K562 (cell line): Measurements from ENCODE around the gene ERC2. TPM values are rescaled to one million over a fixed set of nuclear protein-coding genes. Genes with fewer than 3 reads are reported as not detected.

Experiments
- ATAC-seq: fragments of 200-7000 bp; cut with Tn5 transposase; 3 replicates; pipeline ENCODE4 v1.9.1; 2020; ENCODE audit warnings: moderate library complexity
- BruUV-seq: library from RNA; stranded (reverse); fragments of 400-500 nt; replicated peaks from 2 replicates; lab custom pipeline; 2021; lab: Mats Ljungman, UMichigan
- CTCF ChIA-PET: fragments of 300-600 bp; formaldehyde crosslinking; extraction: SDS; loops from one replicate; lab custom pipeline; 2021; ENCODE audit warnings: low intra/inter-chr PET ratio; lab: Yijun Ruan, JAX
- POLR2A ChIA-PET: fragments of 300-600, 350-650 bp; sonication (Branson Sonifier 250); formaldehyde crosslinking; extraction: SDS; loops from one replicate; lab custom pipeline; 2021; ENCODE audit warnings: antibody characterized with exemption, inconsistent platforms; lab: Yijun Ruan, JAX
- DNase-seq, 4 experiments: peaks; one replicate each; pipeline versions ENCODE4 v3.0.0 to v3.0.0-alpha.2; 2011 to 2018; ENCODE audit warnings: low spot score in 3 of 4, mixed read lengths in 3 of 4; ENCODE audit errors: extremely low read depth in 1 of 4
- FAIRE-seq: peaks from 2 replicates; lab custom pipeline; 2011; peaks lifted over from hg19 to GRCh38; lab: Jason Lieb, UNC
- H2AFZ ChIP-seq: 2 replicates; pipeline ENCODE4 v1.6.0; 2011; ENCODE audit warnings: low read depth, low read length, control low read depth, inconsistent platforms
- H3K27ac ChIP-seq: fragments of 200-600 bp; 3 replicates; pipeline ENCODE4 v1.8.0; 2011; ENCODE audit warnings: low read depth, mild to moderate bottlenecking, control low read depth, inconsistent platforms, low read length, moderate library complexity, mixed read lengths; ENCODE audit errors: extremely low read depth
- H3K27me3 ChIP-seq, 2 experiments: fragments of 300-600 bp in 1 of 2; 2 replicates in 1 of 2; 3 replicates in 1 of 2; pipeline versions ENCODE4 v1.6.0 to v1.8.0; 2011; ENCODE audit warnings: inconsistent platforms in 2 of 2, low read length in 2 of 2, mild to moderate bottlenecking in 1 of 2, mixed read lengths in 1 of 2, moderate library complexity in 1 of 2; ENCODE audit not compliant: control insufficient read depth in 2 of 2, insufficient read depth in 2 of 2
- H3K36me3 ChIP-seq: fragments of 300-600 bp; 3 replicates; pipeline ENCODE4 v1.8.0; 2011; ENCODE audit warnings: mild to moderate bottlenecking, low read length, inconsistent platforms; ENCODE audit not compliant: control insufficient read depth, insufficient read depth
- H3K4me1 ChIP-seq, 2 experiments: fragments of 200-600 bp in 1 of 2; replicated peaks in 1 of 2; 2 replicates in 1 of 2; 3 replicates in 1 of 2; pipeline versions ENCODE4 v1.5.1 to v1.8.0; 2011; ENCODE audit warnings: inconsistent platforms in 2 of 2, low read length in 2 of 2, mild to moderate bottlenecking in 1 of 2, mixed read lengths in 1 of 2, moderate library complexity in 1 of 2; ENCODE audit not compliant: control insufficient read depth in 2 of 2, insufficient read depth in 2 of 2
- H3K4me2 ChIP-seq: 2 replicates; pipeline ENCODE4 v1.6.1; 2011; ENCODE audit warnings: low read length, control low read depth, inconsistent platforms, mixed read lengths; ENCODE audit not compliant: insufficient read depth
- H3K4me3 ChIP-seq: fragments of 200-600 bp; sonication (generic), shearing (Covaris generic); 2 replicates; pipeline ENCODE4 v1.5.1; 2016; ENCODE audit warnings: control low read depth, inconsistent platforms
- H3K79me2 ChIP-seq: fragments of 200-600 bp; 3 replicates; pipeline ENCODE4 v1.8.0; 2011; ENCODE audit warnings: low read length, inconsistent platforms; ENCODE audit not compliant: control insufficient read depth, insufficient read depth
- H3K9ac ChIP-seq, 2 experiments: 2 replicates each; pipeline versions ENCODE4 v1.6.0 to v1.6.1; 2011; ENCODE audit warnings: low read depth in 2 of 2, low read length in 2 of 2, control low read depth in 1 of 2, inconsistent platforms in 1 of 2, mild to moderate bottlenecking in 1 of 2, mixed read lengths in 1 of 2; ENCODE audit not compliant: insufficient read depth in 1 of 2
- H3K9me1 ChIP-seq: one replicate; pipeline ENCODE4 v1.6.0; 2011; ENCODE audit warnings: inconsistent platforms, mild to moderate bottlenecking, low read length, moderate library complexity; ENCODE audit not compliant: control insufficient read depth, insufficient read depth
- H3K9me3 ChIP-seq: replicated peaks from 2 replicates; pipeline ENCODE4 v1.5.1; 2011; ENCODE audit warnings: low read depth, low read length, inconsistent platforms; ENCODE audit not compliant: control insufficient read depth, insufficient read depth
- H4K20me1 ChIP-seq: replicated peaks from 2 replicates; pipeline ENCODE4 v1.6.1; 2011; ENCODE audit warnings: low read length, inconsistent platforms, mixed read lengths; ENCODE audit not compliant: control insufficient read depth, insufficient read depth
- BDP1 ChIP-seq: IDR thresholded peaks from 3 replicates; pipeline ENCODE4 v1.6.1; 2011; ENCODE audit not compliant: insufficient read length, insufficient read depth
- CEBPB ChIP-seq: fragments of 450-650 bp; IDR thresholded peaks from 2 replicates; pipeline ENCODE4 v1.6.1; 2016; ENCODE audit warnings: missing genetic modification characterization, missing compliant biosample characterization
- ELK3 ChIP-seq: fragments of 450-650 bp; formaldehyde crosslinking; IDR thresholded peaks from 2 replicates; pipeline ENCODE4 v1.4.0; 2020; ENCODE audit warnings: mild to moderate bottlenecking
- JUN ChIP-seq, 2 experiments: sonication (generic) in 1 of 2; formaldehyde crosslinking in 1 of 2; IDR thresholded peaks; 2 replicates each; pipeline versions ENCODE4 v1.6.1 to v1.8.0; 2012 to 2022; ENCODE audit warnings: borderline replicate concordance in 2 of 2, mild to moderate bottlenecking in 2 of 2, improper control_type of control experiment in 1 of 2, low read depth in 1 of 2, low read length in 1 of 2, missing genetic modification reagents in 1 of 2
- MLLT1 ChIP-seq, 2 experiments: fragments of 450-650 bp; IDR thresholded peaks; 2 replicates each; pipeline ENCODE4 v1.6.1; 2016
- POLR3G ChIP-seq: IDR thresholded peaks from 2 replicates; pipeline ENCODE4 v1.6.1; 2011; ENCODE audit not compliant: insufficient read length, insufficient replicate concordance; ENCODE audit errors: extremely low read depth
- ZNF384 ChIP-seq: IDR thresholded peaks from 2 replicates; pipeline ENCODE4 v1.6.1; 2012; ENCODE audit warnings: low read depth, low read length, improper control_type of control experiment
- WGBS: fragments of 100-300 bp; shearing (Covaris generic); methylation state at CpG from one replicate; pipeline ENCODE4 v1.1.6; 2016; ENCODE audit warnings: low coverage, mixed read lengths; ENCODE audit not compliant: insufficient coverage; ENCODE audit errors: missing lambda C conversion rate; 5-methylcytosine and 5-hydroxymethylcytosine counted together
- in situ Hi-C: fragments of 300-500 bp; cut with MboI; formaldehyde crosslinking; loops from 4 replicates; pipeline ENCODE4 v1.15.0; 2018; ENCODE audit warnings: inconsistent platforms, mixed read lengths
- intact Hi-C: fragments of 100-400 bp; cut with micrococcal nuclease; formaldehyde crosslinking; loops from 2 replicates; pipeline ENCODE4 v1.14.2; 2022
- polyA plus RNA-seq, 8 experiments: library from polyadenylated mRNA; depleted of rRNA in 4 of 8; stranded (reverse) in 5 of 8; unstranded in 3 of 8; fragments of >200 nt; fragmentation: Nextera tagmentation in 2 of 8; fragmentation: Illumina TruSeq in 1 of 8; extraction: Ambion mirVana in 2 of 8; extraction: Trizol in 1 of 8; gene quantifications; 2 replicates each; pipeline versions ENCODE4 v1.2.1 to v1.2.3, GENCODE V29; 2011 to 2014; ENCODE audit warnings: inconsistent platforms in 1 of 8, missing spikeins in 1 of 8
- total RNA-seq, 7 experiments: library from RNA; depleted of rRNA in 6 of 7; stranded (reverse); fragments of >200 nt in 6 of 7; fragmentation: Illumina TruSeq in 2 of 7; extraction: Trizol in 2 of 7; gene quantifications; 2 replicates each; pipeline versions ENCODE4 v1.2.1 to v1.2.3, GENCODE V29; 2011 to 2021; ENCODE audit warnings: low replicate concordance in 1 of 7

The ERC2 gene
- total and polyA plus RNA-seq, 9 of the 15 experiments (the other 6 are each of a cell fraction or from before 2014, with no cell fraction given), result 0.04 to 0.18 (median 0.07) TPM; not detected in 2

GRCh38 chr3:55951388-55951787, 516.9 kb downstream of the ERC2 start:
- Histone ChIP-seq H3K36me3 (no peaks in the 10 kb centered on the region), H3K27me3 (no peaks in the 10 kb centered on the region), H3K9me1 (no peaks in the 10 kb centered on the region), H3K9me3 (no peaks in the 10 kb centered on the region), H3K4me1 (no peaks in the 10 kb centered on the region), H3K4me2 (no peak overlapping the region), H3K9ac (no peak overlapping the region), H3K79me2 (no peaks in the 10 kb centered on the region), H4K20me1 (no peaks in the 10 kb centered on the region), H3K27ac (no peak overlapping the region), H2AFZ (no peak overlapping the region), H3K4me3 (no peak overlapping the region)
- WGBS, result 0% methylated on average over 4 of the region's 4 CpGs
- ChIA-PET CTCF (no interaction called here), POLR2A (no interaction called here)
- no TSS peak for BruUV-seq
- FAIRE-seq (no peak), ATAC-seq (no peak), DNase-seq (no peak)
- intact Hi-C loops (no loop called here), in situ Hi-C loops (no loop called here)
- no peak for TF ChIP-seq ZNF384
- TF ChIP-seq CEBPB (tag), result no peak
- no peak for TF ChIP-seq ELK3 (CRISPR knock-in tag)
- TF ChIP-seq JUN (IDR thresholded peaks at IDR 0.05; ENCODE audit: borderline replicate concordance, low read depth, low read length), result no peak
- TF ChIP-seq JUN (CRISPR knock-in tag; IDR thresholded peaks at IDR 0.05; ENCODE audit: borderline replicate concordance), result no peak
- TF ChIP-seq BDP1, result no peak
- TF ChIP-seq POLR3G, result no peak
- TF ChIP-seq MLLT1 (IDR thresholded peaks at IDR 0.05), result no peak
